NCI-H82 treated with DMSO at 0.1 percent for 48 hours (cell line): Measurements from ENCODE around the gene C1orf210.

Experiments
- DNase-seq: peaks from one replicate; lab custom pipeline; 2025; ENCODE audit not compliant: unreplicated experiment; lab: John Stamatoyannopoulos, UW

C1orf210 gene

GRCh38 chr1:43312663-43313515 lies 27.5 kb upstream of the C1orf210 start:
- DNase-seq, result no peak

- DNase-seq, result no peak
Observed at GRCh38 chr1:43312212-43312623, 26.8 kb upstream of the C1orf210 start.

GRCh38 chr1:43311521-43311920 lies 26.1 kb upstream of the C1orf210 start:
- no peak for DNase-seq

- DNase-seq, result no peak
Observed at GRCh38 chr1:43309405-43310025, 24.1 kb upstream of the C1orf210 start.

- no peak for DNase-seq
Observed at GRCh38 chr1:43308635-43309404, 23.4 kb upstream of the C1orf210 start.

- DNase-seq, result no peak
Observed at GRCh38 chr1:43307458-43308158, 22.2 kb upstream of the C1orf210 start.

- no peak for DNase-seq
Observed at GRCh38 chr1:43306688-43307457, 21.5 kb upstream of the C1orf210 start.

- DNase-seq, result no peak
Observed at GRCh38 chr1:43305926-43306687, 20.7 kb upstream of the C1orf210 start.

- DNase-seq, result no peak
Observed at GRCh38 chr1:43305461-43305860, 20.1 kb upstream of the C1orf210 start.

- no peak for DNase-seq
Observed at GRCh38 chr1:43304771-43305300, 19.5 kb upstream of the C1orf210 start.

- no peak for DNase-seq
Observed at GRCh38 chr1:43304314-43304681, 18.9 kb upstream of the C1orf210 start.

- DNase-seq, result no peak
Observed at GRCh38 chr1:43303471-43304313, 18.3 kb upstream of the C1orf210 start.

- DNase-seq, result no peak
Observed at GRCh38 chr1:43302721-43303470, 17.5 kb upstream of the C1orf210 start.

GRCh38 chr1:43302201-43302600 lies 16.8 kb upstream of the C1orf210 start:
- no peak for DNase-seq

- DNase-seq, result no peak
Observed at GRCh38 chr1:43300378-43301094, 15.2 kb upstream of the C1orf210 start, which contains the start of gene TIE1. Gene TIE1 (plus strand): TSS chr1:43300982. CDS start chr1:43301072, 90 bp downstream.

- no peak for DNase-seq
Observed at GRCh38 chr1:43299101-43299500, 13.7 kb upstream of the C1orf210 start.

- no peak for DNase-seq
Observed at GRCh38 chr1:43298055-43298454, 12.7 kb upstream of the C1orf210 start.
